GM18526 (cell line): ENCODE measurements around the gene SKP1.

Experiments used
- POLR2A ChIP-seq: IDR thresholded peaks from 3 replicates; pipeline ENCODE4 v1.6.1; 2011; ENCODE audit not compliant: insufficient read length; ENCODE audit errors: extremely low read depth

The SKP1 gene

DNA sequence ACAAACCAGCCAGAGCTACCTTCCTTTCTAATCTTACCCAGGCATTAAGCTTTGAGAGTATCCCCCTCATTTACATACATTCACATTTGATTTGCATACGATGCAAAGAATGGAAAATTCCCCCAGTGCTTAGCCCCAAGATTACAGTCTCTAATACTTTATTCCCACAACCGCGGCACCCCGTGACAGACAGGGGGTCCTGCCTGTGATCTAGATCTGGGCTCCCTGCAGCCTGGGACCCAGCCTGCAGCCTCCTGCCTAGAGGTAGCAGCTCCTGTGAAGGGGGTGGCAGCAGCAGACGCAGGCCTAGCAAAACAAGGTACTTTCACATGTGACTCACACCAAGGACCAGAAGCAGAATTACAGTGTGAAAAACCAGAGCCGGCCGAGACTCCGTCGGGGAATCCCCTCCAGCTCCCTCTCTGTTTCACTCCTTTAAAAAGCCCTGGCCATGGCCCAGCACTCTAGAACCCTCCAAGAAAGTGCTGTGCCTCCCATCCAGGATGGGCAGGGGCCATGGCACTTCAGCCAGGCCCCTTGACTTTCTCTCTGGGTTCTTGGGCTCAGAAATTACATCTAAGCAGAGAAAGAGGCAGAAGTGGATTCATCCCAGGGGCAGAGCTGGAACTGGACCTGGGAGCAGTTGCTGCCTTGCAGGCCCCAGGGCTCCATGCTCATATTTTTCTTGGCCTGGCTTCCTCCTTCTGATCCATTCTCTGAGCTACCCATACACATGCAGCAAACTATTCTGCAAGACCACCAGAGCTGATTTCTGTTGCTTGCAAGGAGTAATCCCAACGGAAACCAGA, 76.3 kb downstream of the SKP1 start:
- TF ChIP-seq POLR2A = no peak

DNA sequence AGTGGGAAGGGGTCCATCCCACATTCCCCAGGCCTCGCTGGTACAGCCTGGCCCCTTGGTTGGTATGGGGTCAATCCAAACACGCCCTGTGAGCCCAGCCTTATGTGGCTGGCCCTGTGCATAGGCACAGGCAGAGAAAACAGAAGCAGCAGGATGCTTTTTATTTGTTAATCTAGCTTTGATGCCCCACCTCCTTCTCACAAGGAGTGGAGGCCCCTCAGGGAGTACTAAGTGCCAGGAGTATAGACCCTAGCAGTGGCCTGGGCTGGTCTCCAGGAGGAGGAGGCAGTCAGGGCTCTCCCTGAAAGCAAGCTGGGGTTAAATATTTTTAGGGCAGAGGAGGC, 76.8 kb downstream of the SKP1 start:
- no peak for TF ChIP-seq POLR2A

DNA sequence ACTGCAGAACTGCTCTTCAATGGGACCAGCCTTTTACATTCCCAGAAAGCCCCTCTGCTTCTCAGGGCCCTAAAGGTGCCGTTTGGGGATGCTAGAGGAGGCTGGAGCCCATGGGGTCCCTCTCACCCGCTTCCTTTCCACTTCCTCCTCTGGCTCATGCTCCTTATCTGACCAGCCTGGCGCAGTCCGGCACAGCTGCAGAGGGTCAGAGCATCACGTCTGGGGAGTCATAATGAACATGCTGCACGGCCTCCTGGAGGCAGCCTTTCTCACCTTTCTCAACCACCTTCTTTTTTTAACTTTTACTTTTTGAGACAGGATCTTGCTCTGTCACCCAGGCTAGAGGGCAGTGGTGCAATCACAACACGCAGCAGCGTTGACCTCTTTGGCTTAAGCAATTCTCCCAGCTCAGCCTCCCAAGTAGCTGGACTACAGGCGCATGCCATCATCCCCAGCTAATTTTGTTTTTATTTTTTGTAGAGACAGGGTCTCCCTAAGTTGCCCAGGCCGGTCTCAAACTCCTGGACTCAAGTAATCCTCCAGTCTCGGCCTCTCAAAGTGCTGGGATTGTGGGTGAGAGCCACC, 77.4 kb downstream of the SKP1 start:
- no peak for TF ChIP-seq POLR2A
